HEK293 (cell line): ENCODE data around the gene BEGAIN.

ENCODE experiments used
- CTCF ChIA-PET: fragments of 350-600 bp; formaldehyde crosslinking; extraction: SDS; loops from one replicate; lab custom pipeline; 2021; ENCODE audit warnings: antibody characterized with exemption; lab: Yijun Ruan, JAX
- POLR2A ChIA-PET: fragments of 300-600 bp; formaldehyde crosslinking; extraction: SDS; loops from one replicate; lab custom pipeline; 2020; ENCODE audit warnings: antibody characterized with exemption, inconsistent platforms; lab: Yijun Ruan, JAX
- H3K27ac ChIP-seq: fragments of 200-500 bp; sonication (Bioruptor generic); 2 replicates; pipeline ENCODE4 v1.5.1; 2014; ENCODE audit warnings: low read depth, low read length, control low read depth, inconsistent platforms; ENCODE audit errors: extremely low read depth
- H3K36me3 ChIP-seq, 2 experiments: fragments of 200-500 bp in 1 of 2; sonication (Bioruptor generic) in 1 of 2; 1 replicate in 1 of 2; 2 replicates in 1 of 2; pipeline ENCODE4 v1.5.1; 2014 to 2017; ENCODE audit warnings: inconsistent platforms in 2 of 2, low read length in 2 of 2; ENCODE audit not compliant: control insufficient read depth in 2 of 2, insufficient read depth in 1 of 2
- H3K4me1 ChIP-seq: fragments of 200-500 bp; sonication (Bioruptor generic); 2 replicates; pipeline ENCODE4 v1.5.1; 2014; ENCODE audit warnings: mild to moderate bottlenecking, low read length, inconsistent platforms; ENCODE audit not compliant: control insufficient read depth, insufficient read depth
- H3K4me3 ChIP-seq: 2 replicates; pipeline ENCODE4 v1.5.1; 2011; ENCODE audit warnings: low read depth, mild to moderate bottlenecking, control low read depth, low read length, moderate library complexity
- H3K9me3 ChIP-seq: fragments of 200-500 bp; sonication (Bioruptor generic); 2 replicates; pipeline ENCODE4 v1.5.1; 2014; ENCODE audit warnings: low read depth, low read length, inconsistent platforms; ENCODE audit not compliant: control insufficient read depth, insufficient read depth
- KLF7 ChIP-seq: fragments of 450-650 bp; formaldehyde crosslinking; IDR thresholded peaks from 2 replicates; pipeline ENCODE4 v1.5.1; 2016; ENCODE audit warnings: missing biosample characterization, missing genetic modification characterization, borderline replicate concordance
- PRDM6 ChIP-seq: fragments of 450-650 bp; formaldehyde crosslinking; IDR thresholded peaks from 2 replicates; pipeline ENCODE4 v1.5.1; 2017; ENCODE audit warnings: missing biosample characterization, missing genetic modification characterization
- WT1 ChIP-seq: fragments of 450-650 bp; formaldehyde crosslinking; IDR thresholded peaks from 2 replicates; pipeline ENCODE4 v1.5.1; 2016; ENCODE audit warnings: missing biosample characterization, missing genetic modification characterization
- YY1 ChIP-seq: fragments of 450-650 bp; formaldehyde crosslinking; IDR thresholded peaks from 2 replicates; pipeline ENCODE4 v1.5.1; 2018; ENCODE audit warnings: missing biosample characterization, missing genetic modification characterization
- ZEB2 ChIP-seq: fragments of 450-650 bp; formaldehyde crosslinking; IDR thresholded peaks from 2 replicates; pipeline ENCODE4 v1.5.1; 2016; ENCODE audit warnings: missing biosample characterization, missing genetic modification characterization
- ZFP69B ChIP-seq: fragments of 450-650 bp; formaldehyde crosslinking; IDR thresholded peaks from 2 replicates; pipeline ENCODE4 v1.5.1; 2016; ENCODE audit warnings: missing biosample characterization, missing genetic modification characterization
- ZIC2 ChIP-seq: fragments of 450-650 bp; formaldehyde crosslinking; IDR thresholded peaks from 2 replicates; pipeline ENCODE4 v1.5.1; 2016; ENCODE audit warnings: missing biosample characterization, missing genetic modification characterization
- ZNF16 ChIP-seq: fragments of 450-650 bp; formaldehyde crosslinking; IDR thresholded peaks from 2 replicates; pipeline ENCODE4 v1.5.1; 2016; ENCODE audit warnings: low read depth, missing biosample characterization, missing genetic modification characterization
- ZNF184 ChIP-seq: fragments of 450-650 bp; IDR thresholded peaks from 2 replicates; pipeline ENCODE4 v1.5.1; 2018; ENCODE audit warnings: missing biosample characterization, mild to moderate bottlenecking, missing genetic modification characterization
- ZNF211 ChIP-seq: fragments of 450-650 bp; formaldehyde crosslinking; IDR thresholded peaks from 2 replicates; pipeline ENCODE4 v1.5.1; 2016; ENCODE audit warnings: low read depth, missing biosample characterization, missing genetic modification characterization
- ZNF221 ChIP-seq: fragments of 450-650 bp; formaldehyde crosslinking; IDR thresholded peaks from 2 replicates; pipeline ENCODE4 v1.5.1; 2017; ENCODE audit warnings: missing biosample characterization, missing genetic modification characterization, borderline replicate concordance
- ZNF292 ChIP-seq: fragments of 450-650 bp; formaldehyde crosslinking; IDR thresholded peaks from 2 replicates; pipeline ENCODE4 v1.5.1; 2016; ENCODE audit warnings: low read depth, missing biosample characterization, missing genetic modification characterization, borderline replicate concordance
- ZNF354C ChIP-seq: fragments of 450-650 bp; formaldehyde crosslinking; IDR thresholded peaks from 2 replicates; pipeline ENCODE4 v1.5.1; 2016; ENCODE audit warnings: missing biosample characterization, missing genetic modification characterization, low read depth, borderline replicate concordance
- ZNF513 ChIP-seq: fragments of 450-650 bp; IDR thresholded peaks from 2 replicates; pipeline ENCODE4 v1.5.1; 2018; ENCODE audit warnings: missing biosample characterization, missing genetic modification characterization
- ZNF530 ChIP-seq: fragments of 450-650 bp; formaldehyde crosslinking; IDR thresholded peaks from 2 replicates; pipeline ENCODE4 v1.5.1; 2016; ENCODE audit warnings: low read depth, missing biosample characterization, missing genetic modification characterization
- ZNF544 ChIP-seq: fragments of 450-650 bp; formaldehyde crosslinking; IDR thresholded peaks from 2 replicates; pipeline ENCODE4 v1.5.0; 2017; ENCODE audit warnings: missing biosample characterization, missing genetic modification characterization
- ZNF549 ChIP-seq: fragments of 450-650 bp; IDR thresholded peaks from 2 replicates; pipeline ENCODE4 v1.5.1; 2018; ENCODE audit warnings: missing biosample characterization, missing genetic modification characterization, mild to moderate bottlenecking, inconsistent platforms, moderate library complexity
- ZNF571 ChIP-seq: fragments of 450-650 bp; formaldehyde crosslinking; IDR thresholded peaks from 2 replicates; pipeline ENCODE4 v1.5.0; 2017; ENCODE audit warnings: missing biosample characterization, missing genetic modification characterization
- ZNF624 ChIP-seq: fragments of 450-650 bp; formaldehyde crosslinking; IDR thresholded peaks from 2 replicates; pipeline ENCODE4 v1.5.1; 2017; ENCODE audit warnings: missing biosample characterization, missing genetic modification characterization
- ZNF692 ChIP-seq: fragments of 450-650 bp; formaldehyde crosslinking; IDR thresholded peaks from 2 replicates; pipeline ENCODE4 v1.5.1; 2016; ENCODE audit warnings: missing biosample characterization, missing genetic modification characterization
- ZNF747 ChIP-seq: fragments of 450-650 bp; formaldehyde crosslinking; IDR thresholded peaks from 2 replicates; pipeline ENCODE4 v1.5.1; 2016; ENCODE audit warnings: missing biosample characterization, missing genetic modification characterization
- ZNF768 ChIP-seq: fragments of 450-650 bp; formaldehyde crosslinking; IDR thresholded peaks from 2 replicates; pipeline ENCODE4 v1.5.1; 2018; ENCODE audit warnings: missing biosample characterization, mild to moderate bottlenecking, missing genetic modification characterization
- ZNF830 ChIP-seq: fragments of 450-650 bp; IDR thresholded peaks from 2 replicates; pipeline ENCODE4 v1.5.0; 2018; ENCODE audit warnings: missing biosample characterization, missing genetic modification characterization, low read depth, mild to moderate bottlenecking, moderate library complexity
- TF ChIP-seq, protein P1 (sequence below): fragments of 450-650 bp; formaldehyde crosslinking; IDR thresholded peaks from 2 replicates; pipeline ENCODE4 v1.5.1; 2016; ENCODE audit warnings: missing biosample characterization, missing genetic modification characterization
- TF ChIP-seq, protein P2 (sequence below): fragments of 450-650 bp; formaldehyde crosslinking; IDR thresholded peaks from 2 replicates; pipeline ENCODE4 v1.5.1; 2016; ENCODE audit warnings: missing biosample characterization, missing genetic modification characterization

The BEGAIN gene

GRCh38 chr14:100566586-100566985 is 20.6 kb downstream of the BEGAIN start:
- ChIA-PET CTCF (no interaction called here), POLR2A (no interaction called here)
- TF ChIP-seq ZFP69B (tag by site-specific recombination) = peak; percentile 74
- no peak for TF ChIP-seq KLF7 (tag by site-specific recombination)
- TF ChIP-seq, protein P1, sequence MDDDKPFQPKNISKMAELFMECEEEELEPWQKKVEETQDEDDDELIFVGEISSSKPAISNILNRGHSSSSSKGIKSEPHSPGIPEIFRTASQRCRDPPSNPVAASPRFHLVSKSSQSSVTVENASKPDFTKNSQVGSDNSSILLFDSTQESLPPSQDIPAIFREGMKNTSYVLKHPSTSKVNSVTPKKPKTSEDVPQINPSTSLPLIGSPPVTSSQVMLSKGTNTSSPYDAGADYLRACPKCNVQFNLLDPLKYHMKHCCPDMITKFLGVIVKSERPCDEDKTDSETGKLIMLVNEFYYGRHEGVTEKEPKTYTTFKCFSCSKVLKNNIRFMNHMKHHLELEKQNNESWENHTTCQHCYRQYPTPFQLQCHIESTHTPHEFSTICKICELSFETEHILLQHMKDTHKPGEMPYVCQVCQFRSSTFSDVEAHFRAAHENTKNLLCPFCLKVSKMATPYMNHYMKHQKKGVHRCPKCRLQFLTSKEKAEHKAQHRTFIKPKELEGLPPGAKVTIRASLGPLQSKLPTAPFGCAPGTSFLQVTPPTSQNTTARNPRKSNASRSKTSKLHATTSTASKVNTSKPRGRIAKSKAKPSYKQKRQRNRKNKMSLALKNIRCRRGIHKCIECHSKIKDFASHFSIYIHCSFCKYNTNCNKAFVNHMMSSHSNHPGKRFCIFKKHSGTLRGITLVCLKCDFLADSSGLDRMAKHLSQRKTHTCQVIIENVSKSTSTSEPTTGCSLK (tag by site-specific recombination) = no peak
- no peak for TF ChIP-seq ZNF184 (tag by site-specific recombination)
- TF ChIP-seq ZNF692 (tag by site-specific recombination) = peak; percentile 77
- Histone ChIP-seq H3K27ac (no peak overlapping the region), H3K9me3 (no peaks in the 10 kb centered on the region), H3K36me3 (no peaks in the 10 kb centered on the region), H3K4me3 (no peak overlapping the region), H3K4me1 (no peaks in the 10 kb centered on the region; the same call in 1 of the 2 replicates)

DNA sequence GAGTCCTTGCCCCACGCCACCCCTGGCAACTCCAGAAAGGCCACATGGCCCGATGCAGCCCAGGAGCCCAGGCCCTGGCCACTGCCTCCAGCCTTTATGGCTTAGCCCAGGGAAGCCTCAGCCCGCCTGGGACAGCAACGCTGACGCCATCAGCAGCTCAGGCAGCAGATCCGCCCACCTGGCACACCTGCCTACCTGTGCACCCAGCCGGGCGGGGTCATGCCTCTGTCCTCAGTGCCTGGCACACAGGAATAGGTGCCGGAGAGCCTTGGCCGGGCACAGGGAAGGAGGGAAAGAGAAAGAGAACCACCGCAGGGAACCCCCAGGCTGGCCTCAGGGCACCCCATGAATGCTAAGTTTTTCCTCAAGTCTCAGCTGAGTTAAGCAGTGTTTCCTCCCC is 21.1 kb downstream of the BEGAIN start:
- Histone ChIP-seq H3K4me3 (no peak overlapping the region), H3K9me3 (no peaks in the 10 kb centered on the region), H3K27ac (no peak overlapping the region), H3K36me3 (no peaks in the 10 kb centered on the region), H3K4me1 (no peaks in the 10 kb centered on the region; the same call in 1 of the 2 replicates)
- TF ChIP-seq ZNF544 (tag by site-specific recombination) = no peak
- peak; percentile 73; the same call in 1 of the 2 replicates for TF ChIP-seq ZEB2 (tag by site-specific recombination)
- CTCF ChIA-PET = no interaction called here
- POLR2A ChIA-PET = no interaction called here

DNA sequence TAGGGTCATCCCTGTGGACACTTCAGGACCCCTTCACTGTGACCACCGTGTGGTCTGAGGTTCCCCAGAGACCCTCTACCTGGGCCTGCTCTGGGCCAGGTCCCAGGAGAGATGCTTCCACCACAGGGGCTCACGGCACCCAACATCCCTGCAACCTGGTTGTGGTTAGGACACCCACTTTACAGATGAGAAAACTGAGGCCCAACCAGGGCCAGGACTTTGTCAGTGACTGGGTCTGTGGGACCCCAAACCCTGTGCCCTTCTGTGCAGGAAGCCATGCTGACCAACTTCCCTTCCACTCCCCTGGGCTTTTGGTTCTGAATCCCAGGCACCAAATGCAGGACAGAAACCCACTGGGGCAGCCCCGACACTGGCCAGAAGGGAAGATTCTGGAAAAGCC is 21.6 kb downstream of the BEGAIN start:
- Histone ChIP-seq H3K4me3 (no peak overlapping the region), H3K36me3 (no peaks in the 10 kb centered on the region), H3K4me1 (no peaks in the 10 kb centered on the region; the same call in 1 of the 2 replicates), H3K9me3 (no peaks in the 10 kb centered on the region), H3K27ac (no peak overlapping the region)
- ChIA-PET CTCF (no interaction called here), POLR2A (no interaction called here)
- TF ChIP-seq ZNF830 (tag by site-specific recombination) = no peak
- TF ChIP-seq ZNF211 (tag by site-specific recombination) = no peak
- no peak for TF ChIP-seq ZNF549 (tag by site-specific recombination)
- TF ChIP-seq ZNF221 = no peak
- TF ChIP-seq ZNF354C (tag by site-specific recombination) = no peak
- TF ChIP-seq, protein P2, sequence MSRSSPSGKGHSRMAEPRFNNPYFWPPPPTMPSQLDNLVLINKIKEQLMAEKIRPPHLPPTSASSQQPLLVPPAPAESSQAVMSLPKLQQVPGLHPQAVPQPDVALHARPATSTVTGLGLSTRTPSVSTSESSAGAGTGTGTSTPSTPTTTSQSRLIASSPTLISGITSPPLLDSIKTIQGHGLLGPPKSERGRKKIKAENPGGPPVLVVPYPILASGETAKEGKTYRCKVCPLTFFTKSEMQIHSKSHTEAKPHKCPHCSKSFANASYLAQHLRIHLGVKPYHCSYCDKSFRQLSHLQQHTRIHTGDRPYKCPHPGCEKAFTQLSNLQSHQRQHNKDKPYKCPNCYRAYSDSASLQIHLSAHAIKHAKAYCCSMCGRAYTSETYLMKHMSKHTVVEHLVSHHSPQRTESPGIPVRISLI (tag by site-specific recombination) = no peak
- no peak for TF ChIP-seq ZNF624 (tag by site-specific recombination)
- TF ChIP-seq ZNF768 = no peak
- TF ChIP-seq ZNF16 (tag by site-specific recombination) = no peak
- TF ChIP-seq ZNF530 (tag by site-specific recombination) = no peak
- TF ChIP-seq ZNF513 (tag by site-specific recombination) = no peak
- TF ChIP-seq WT1 (tag by site-specific recombination) = no peak
- TF ChIP-seq ZIC2 (tag by site-specific recombination) = no peak
- TF ChIP-seq PRDM6 (tag by site-specific recombination) = no peak
- no peak for TF ChIP-seq ZNF292 (tag by site-specific recombination)
- TF ChIP-seq ZNF747 (tag by site-specific recombination) = no peak
- TF ChIP-seq ZNF571 (tag by site-specific recombination) = no peak
- TF ChIP-seq YY1 (tag by site-specific recombination) = no peak
